GM12865 (cell line): ENCODE data around the gene LTBP1.
"Not testable (repeated sequence)": the region's sequence is repeated elsewhere in the genome, so short reads cannot be mapped to it uniquely, and the experiment has no call there.

Experiments
- DNase-seq: peaks from one replicate; pipeline ENCODE4 v3.0.0; 2010; ENCODE audit warnings: low read depth
- H3K4me3 ChIP-seq: 2 replicates; pipeline ENCODE4 v1.5.1; 2011; ENCODE audit warnings: mild to moderate bottlenecking, low read depth, low read length, control low read depth
- CTCF ChIP-seq: IDR thresholded peaks from 2 replicates; pipeline ENCODE4 v1.5.1; 2011; ENCODE audit warnings: low read length, control low read depth, low read depth, inconsistent platforms; ENCODE audit not compliant: insufficient read depth; ENCODE audit errors: missing control alignments

Gene LTBP1

DNA sequence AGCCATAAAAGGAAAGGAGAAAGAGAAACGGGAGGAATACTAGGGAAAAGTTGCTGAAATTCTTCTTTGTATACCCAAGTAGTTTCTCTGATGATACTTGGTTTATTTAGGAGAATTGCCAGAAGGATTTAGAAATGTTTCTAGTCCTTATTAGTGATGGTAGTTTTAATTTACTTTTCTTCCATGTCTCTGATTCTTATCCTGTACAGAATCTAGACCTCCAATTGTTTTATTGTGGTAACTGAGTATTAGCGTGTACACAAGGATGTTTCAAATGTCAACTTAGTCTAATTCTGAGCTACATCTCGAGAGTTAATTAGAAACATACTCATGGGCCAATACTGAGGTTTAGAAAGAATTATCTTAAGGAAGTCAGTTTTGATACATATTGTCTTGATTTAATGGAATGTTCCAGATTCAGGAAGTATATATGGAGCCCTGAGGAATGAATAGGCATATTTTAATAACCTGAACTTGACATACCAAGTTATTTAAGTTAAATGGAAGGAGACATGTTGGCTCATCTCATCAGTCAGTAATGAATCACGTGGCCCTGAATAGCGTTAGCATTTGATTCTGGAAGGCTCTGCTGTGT is 219.6 kb downstream of the LTBP1 start:
- H3K4me3 ChIP-seq: no peak overlapping the region
- no peak for DNase-seq
- no peak for TF ChIP-seq CTCF

GRCh38 chr2:33167622-33168245 is 221.0 kb downstream of the LTBP1 start:
- no peak for DNase-seq
- TF ChIP-seq CTCF: no peak
- no peak overlapping the region for H3K4me3 ChIP-seq

DNA sequence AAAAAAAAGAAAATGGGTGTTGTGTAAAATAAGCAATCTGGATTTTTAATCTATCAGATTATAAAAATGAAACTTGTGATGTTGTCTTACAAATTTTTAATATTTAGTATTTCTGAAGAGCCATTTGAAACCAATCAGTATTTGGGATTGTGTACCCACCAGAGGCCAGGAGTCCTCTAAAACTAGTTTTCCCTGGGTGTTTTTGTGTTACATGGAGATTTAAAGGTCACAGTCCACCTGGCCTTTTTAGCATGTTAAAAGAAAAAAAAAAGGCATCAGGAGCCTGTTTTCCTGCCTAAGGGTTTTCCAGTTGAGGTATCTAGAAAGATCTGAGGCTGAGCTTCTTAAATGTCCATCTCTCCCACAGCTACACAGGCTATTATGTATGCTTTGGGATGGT is 221.7 kb downstream of the LTBP1 start:
- no peak for TF ChIP-seq CTCF
- DNase-seq: no peak
- no peak overlapping the region for H3K4me3 ChIP-seq

- no peak overlapping the region for H3K4me3 ChIP-seq
- no peak for DNase-seq
- no peak for TF ChIP-seq CTCF
These were observed 222.2 kb downstream of the LTBP1 start for GRCh38 chr2:33168922-33169321.

GRCh38 chr2:33170251-33170650 is 223.5 kb downstream of the LTBP1 start:
- H3K4me3 ChIP-seq, DNase-seq: not testable (repeated sequence)

GRCh38 chr2:33177627-33178026 is 230.9 kb downstream of the LTBP1 start:
- H3K4me3 ChIP-seq: no peak overlapping the region
- no peak for TF ChIP-seq CTCF
- DNase-seq: no peak

DNA sequence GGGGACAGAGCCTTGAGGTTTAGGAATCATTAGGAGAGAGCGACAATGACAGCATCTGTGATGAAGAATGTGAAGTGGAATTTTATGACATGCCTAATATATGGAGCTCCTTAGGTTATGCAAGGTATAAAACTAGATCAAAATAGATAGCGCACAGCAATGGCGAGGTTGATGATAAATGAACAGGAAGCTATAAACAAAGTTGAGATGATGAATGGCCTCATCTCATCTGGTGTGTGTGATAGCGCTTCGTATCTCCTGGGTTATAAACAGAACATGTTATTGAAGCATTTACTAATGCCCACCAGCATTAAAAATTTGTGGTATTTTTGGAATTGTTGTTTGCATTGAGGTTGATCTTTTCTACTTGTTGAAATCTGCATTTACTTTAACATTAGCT is 231.5 kb downstream of the LTBP1 start:
- no peak overlapping the region for H3K4me3 ChIP-seq
- DNase-seq: no peak
- no peak for TF ChIP-seq CTCF
